VCaP (cell line): ENCODE results near the gene ARHGAP26.

Experiments used
- H3K27ac ChIP-seq: fragments of 450-650 bp; 2 replicates; pipeline ENCODE4 v1.5.1; 2017
- CTCF ChIP-seq: fragments of 450-650 bp; conservative IDR thresholded peaks from 2 replicates; pipeline ENCODE4 v1.5.1; 2017; ENCODE audit warnings: mild to moderate bottlenecking, moderate library complexity

ARHGAP26 gene

DNA sequence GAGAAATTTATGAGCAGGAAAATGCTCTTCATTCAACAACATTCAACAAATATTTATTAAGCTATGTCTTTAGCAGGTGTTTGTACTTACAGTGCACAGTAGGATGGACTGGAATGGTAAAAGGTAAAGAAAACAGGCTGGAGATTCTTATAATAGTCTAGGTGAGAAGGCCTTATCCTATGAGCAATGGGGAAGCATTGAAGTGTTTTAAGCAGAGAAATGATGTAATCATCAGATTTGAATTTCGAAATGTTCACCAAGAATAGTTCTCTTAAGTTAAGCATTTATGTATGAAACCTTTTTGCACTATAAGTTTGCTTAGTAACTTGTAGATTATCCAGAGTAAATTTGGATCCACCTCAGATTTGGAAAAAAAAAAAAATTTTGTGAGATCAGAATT lies 424.0 kb downstream of the ARHGAP26 start:
- no peak for TF ChIP-seq CTCF
- H3K27ac ChIP-seq = no peak overlapping the region

GRCh38 chr5:143194713-143195112 lies 424.5 kb downstream of the ARHGAP26 start:
- TF ChIP-seq CTCF = no peak
- H3K27ac ChIP-seq = no peak overlapping the region

- no peak overlapping the region for H3K27ac ChIP-seq
- no peak for TF ChIP-seq CTCF
These were observed 425.3 kb downstream of the ARHGAP26 start for GRCh38 chr5:143195491-143195890.

DNA sequence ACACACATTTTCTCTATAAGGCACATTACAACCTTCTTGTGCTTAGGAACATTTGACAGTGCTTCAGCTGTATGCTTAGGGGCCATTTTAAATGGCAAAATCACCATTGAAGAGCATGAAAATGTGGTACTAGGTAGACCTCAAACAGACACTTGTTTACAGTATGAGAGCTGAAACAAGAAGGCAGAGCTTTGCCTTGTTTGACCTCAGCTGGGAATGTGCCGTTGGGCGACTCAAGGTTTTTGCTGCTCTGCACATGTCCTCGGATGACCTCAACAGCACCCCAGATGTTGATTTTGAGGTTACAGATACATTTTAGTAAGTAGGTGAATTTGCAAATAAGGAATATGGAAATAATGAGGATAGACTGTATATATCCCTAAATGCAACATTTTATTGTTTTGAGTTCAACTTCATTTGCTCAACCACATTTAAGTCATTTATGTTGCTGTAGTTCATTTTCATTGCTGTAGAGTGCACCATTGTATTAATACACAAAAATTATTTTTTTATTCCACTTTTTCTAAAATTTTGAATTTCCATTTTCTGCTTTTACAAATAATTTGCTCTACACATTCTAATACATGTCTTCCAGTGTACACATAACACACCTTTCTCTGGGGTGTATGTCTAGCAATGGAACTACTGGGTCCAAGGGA lies 426.6 kb downstream of the ARHGAP26 start:
- TF ChIP-seq CTCF = no peak
- H3K27ac ChIP-seq = no peak overlapping the region

DNA sequence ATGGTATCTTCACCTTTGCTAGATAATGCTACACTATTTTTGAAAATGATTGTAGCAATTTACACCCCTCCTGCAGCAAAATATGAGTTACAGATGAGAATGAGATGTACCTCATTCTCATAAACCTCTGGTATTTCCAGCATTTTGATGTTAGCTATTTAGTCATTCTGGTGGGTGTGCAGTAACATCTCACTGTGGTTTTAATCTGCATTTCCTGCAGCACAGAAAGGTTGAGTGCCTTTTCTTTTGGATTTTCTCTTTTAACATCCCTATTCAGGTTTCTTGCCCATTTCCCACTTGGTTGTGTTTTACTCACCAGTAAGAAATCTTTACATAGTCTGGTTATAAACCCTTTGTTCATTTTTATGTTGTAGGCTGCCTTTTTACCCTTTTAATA lies 427.1 kb downstream of the ARHGAP26 start:
- H3K27ac ChIP-seq = no peak overlapping the region
- no peak for TF ChIP-seq CTCF

- TF ChIP-seq CTCF = no peak
- no peak overlapping the region for H3K27ac ChIP-seq
These were observed 428.2 kb downstream of the ARHGAP26 start for GRCh38 chr5:143198332-143198731.

- TF ChIP-seq CTCF = no peak
- H3K27ac ChIP-seq = no peak overlapping the region
These were observed 429.0 kb downstream of the ARHGAP26 start for GRCh38 chr5:143199161-143199560.

DNA sequence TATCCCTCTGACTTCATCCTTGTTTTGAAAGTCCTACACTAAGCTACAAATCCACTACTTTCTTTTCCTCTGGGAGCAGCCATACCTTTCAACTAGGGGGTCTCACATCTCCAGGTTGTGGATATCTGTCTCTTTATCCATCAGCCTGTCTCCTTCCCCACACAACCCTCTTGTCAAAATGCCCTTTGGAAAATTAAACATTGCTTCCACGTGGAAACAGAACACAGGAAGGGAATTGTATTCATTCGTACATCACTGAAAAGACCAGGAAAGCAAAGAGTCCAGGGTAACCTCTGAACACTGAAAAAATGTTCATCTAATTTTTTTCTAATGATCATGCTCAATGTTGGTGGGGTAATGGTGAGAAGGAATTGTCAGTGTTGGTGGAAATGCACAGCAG lies 429.7 kb downstream of the ARHGAP26 start:
- H3K27ac ChIP-seq = no peak overlapping the region
- no peak for TF ChIP-seq CTCF
